Immature natural killer cell (primary cell): ENCODE data around the gene TLCD3A. TPM values are rescaled to one million over a fixed set of nuclear protein-coding genes. Genes with fewer than 3 reads are reported as not detected.

Experiments
- DNase-seq, 3 donors: peaks; one replicate each; pipeline ENCODE4 v3.0.0; 2022; ENCODE audit warnings: mixed read lengths in 1 of 3
- H3K27ac Mint-ChIP-seq, 6 donors: one replicate each; pipeline ENCODE4 v1.8.0; 2020; ENCODE audit warnings: mixed read lengths in 6 of 6, mild to moderate bottlenecking in 5 of 6, inconsistent platforms in 4 of 6, moderate library complexity in 3 of 6
- H3K27me3 Mint-ChIP-seq, 3 donors: one replicate each; pipeline ENCODE4 v1.8.0; 2020 to 2021; ENCODE audit warnings: low read depth in 3 of 3, mild to moderate bottlenecking in 3 of 3, mixed read lengths in 3 of 3, moderate library complexity in 3 of 3, inconsistent platforms in 1 of 3
- H3K36me3 Mint-ChIP-seq, 3 donors: one replicate each; pipeline ENCODE4 v1.8.0; 2020; ENCODE audit warnings: mixed read lengths in 3 of 3, inconsistent platforms in 2 of 3, mild to moderate bottlenecking in 2 of 3
- H3K4me1 Mint-ChIP-seq, 2 donors: one replicate each; pipeline ENCODE4 v1.8.0; 2020; ENCODE audit warnings: inconsistent platforms in 2 of 2, mild to moderate bottlenecking in 2 of 2, mixed read lengths in 2 of 2, moderate library complexity in 1 of 2
- H3K4me3 Mint-ChIP-seq, 5 donors: one replicate each; pipeline ENCODE4 v1.8.0; 2020; ENCODE audit warnings: mild to moderate bottlenecking in 5 of 5, mixed read lengths in 5 of 5, inconsistent platforms in 3 of 5, moderate library complexity in 3 of 5
- H3K9me3 Mint-ChIP-seq, 6 donors: one replicate each; pipeline ENCODE4 v1.8.0; 2020; ENCODE audit warnings: mild to moderate bottlenecking in 6 of 6, mixed read lengths in 6 of 6, inconsistent platforms in 4 of 6, moderate library complexity in 3 of 6
- polyA plus RNA-seq, 3 donors: library from polyadenylated mRNA; unstranded; fragments of 300-500 nt; fragmentation: Illumina TruSeq; gene quantifications; one replicate each; pipeline ENCODE4 v1.2.3, GENCODE V29; 2021

The TLCD3A gene
- 1 to 10 TPM in 1 of 3 donors, under 1 TPM in 1, not detected in 1; 0.92 to 1.4 TPM for polyA plus RNA-seq

DNA sequence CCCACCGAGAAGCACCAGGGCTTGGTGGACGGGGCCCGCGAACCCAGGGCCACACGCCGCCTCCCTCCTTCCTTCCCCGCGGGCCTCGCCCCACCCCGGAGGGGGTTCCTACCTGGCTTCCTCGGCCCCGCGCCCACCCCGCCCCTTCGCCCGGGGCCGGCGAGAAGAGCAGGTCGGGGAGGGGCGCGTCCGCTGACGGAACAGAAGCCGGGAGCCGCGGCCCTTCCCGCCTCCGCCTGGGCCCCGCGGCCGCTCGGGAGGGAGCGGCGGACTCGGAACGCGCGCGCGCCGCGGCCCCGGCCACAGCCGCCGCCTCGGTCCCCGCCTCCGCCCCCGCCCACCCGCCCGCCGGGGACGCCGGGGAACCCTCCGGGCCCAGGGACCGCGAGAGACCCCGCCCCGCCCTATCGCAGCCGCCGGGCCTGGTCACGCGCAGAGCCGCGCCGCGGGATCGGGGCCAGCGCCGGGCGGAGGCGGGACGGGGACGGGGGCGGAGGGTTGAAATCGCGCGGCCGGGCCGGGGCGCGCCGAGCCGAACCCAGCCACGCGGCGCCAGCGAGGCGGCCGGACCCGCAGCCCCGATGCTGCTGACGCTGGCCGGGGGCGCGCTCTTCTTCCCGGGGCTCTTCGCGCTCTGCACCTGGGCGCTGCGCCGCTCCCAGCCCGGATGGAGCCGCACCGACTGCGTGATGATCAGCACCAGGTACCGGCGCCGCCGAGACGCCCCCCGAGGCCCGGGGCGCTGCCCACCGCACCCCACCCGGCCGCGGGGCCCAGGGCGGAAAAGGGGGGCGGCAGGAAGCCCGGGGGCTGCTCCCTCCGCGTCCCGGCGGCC lies at the start of gene TLCD3A:
TLCD3A (plus strand) TSS at position 530 of the 835 bp plus-strand sequence; CDS start at position 582, 52 bp downstream.
- H3K9me3 Mint-ChIP-seq, result no peaks in the 10 kb centered on the region
- peak within 1 kb of the TSS; percentile 75 to 82 (median 77) for H3K4me3 Mint-ChIP-seq
- peak within 1 kb of the TSS in 1 of 6 donors; percentile 11 for H3K27ac Mint-ChIP-seq
- DNase-seq, result peak; percentile 45 to 51 (median 47)
- peaks cover 17% of the 10 kb centered on the region in 2 donors for H3K4me1 Mint-ChIP-seq
- no peaks in the 10 kb centered on the region for H3K36me3 Mint-ChIP-seq
- H3K27me3 Mint-ChIP-seq, result peaks cover 1 to 5% (median 2%) of the 10 kb centered on the region in 3 donors

DNA sequence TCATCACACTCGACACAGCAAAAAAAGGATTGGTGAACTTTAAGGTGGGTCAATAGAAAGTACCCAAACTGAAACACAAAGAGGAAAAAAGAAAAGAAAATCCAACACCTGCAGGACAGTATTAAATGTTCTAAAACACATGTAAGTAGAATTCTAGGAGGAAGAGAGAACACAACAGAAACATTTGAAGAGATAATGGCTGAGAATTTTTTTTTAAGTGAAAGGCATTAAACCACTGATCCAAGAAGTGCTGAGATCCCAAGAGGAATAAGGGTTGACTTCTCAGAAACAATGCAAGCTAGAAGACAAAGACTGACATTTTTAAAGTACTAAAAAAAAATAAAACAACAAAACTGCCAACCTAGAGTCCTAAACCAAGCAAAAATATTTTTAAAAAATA lies 49.4 kb upstream of the TLCD3A start:
- Mint-ChIP-seq H3K9me3 (no peaks in the 10 kb centered on the region), H3K27me3 (peaks cover 0 to 1% (median 0%) of the 10 kb centered on the region in 3 donors), H3K36me3 (peaks cover 4 to 16% (median 16%) of the 10 kb centered on the region in 3 donors), H3K4me3 (no peak overlapping the region), H3K4me1 (peaks cover 11 to 16% of the 10 kb centered on the region in 2 donors), H3K27ac (peak overlapping the region in 1 of 6 donors; percentile 13)
- DNase-seq, result no peak

DNA sequence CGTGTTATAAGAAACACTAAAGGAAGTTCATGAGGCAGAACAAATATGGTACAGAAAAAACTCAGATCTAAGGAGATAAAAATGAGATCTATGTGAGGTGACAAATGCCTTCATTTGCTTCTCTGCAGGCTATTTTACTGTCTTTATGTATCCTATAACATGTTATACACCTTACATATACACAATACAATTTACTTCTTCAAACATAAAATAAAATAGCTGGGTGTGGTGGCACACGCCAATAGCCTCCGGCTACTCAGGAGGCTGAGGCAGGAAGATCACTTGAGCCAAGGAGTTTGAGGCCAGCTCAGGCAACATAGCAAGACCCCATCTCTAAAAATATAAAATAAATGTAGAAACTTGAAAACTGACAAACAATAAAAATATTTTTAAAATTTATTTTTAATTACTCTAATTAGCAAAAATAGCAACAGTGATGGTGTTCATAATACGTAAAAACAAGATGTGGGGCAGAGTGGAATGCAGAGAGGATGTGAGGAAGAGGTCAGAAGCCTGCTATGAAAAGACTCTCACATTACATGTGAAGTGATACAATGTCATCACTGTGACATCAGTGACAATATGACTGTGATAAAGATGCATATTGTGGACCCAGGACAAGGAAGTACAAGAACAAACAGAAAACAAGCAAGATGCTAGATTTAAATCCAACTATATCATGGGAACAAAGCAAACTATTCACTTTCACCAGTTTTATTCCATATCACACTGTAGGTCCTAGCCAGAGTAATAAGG lies 48.7 kb upstream of the TLCD3A start:
- Mint-ChIP-seq H3K4me1 (peaks cover 11 to 20% of the 10 kb centered on the region in 2 donors), H3K36me3 (peaks cover 4 to 22% (median 19%) of the 10 kb centered on the region in 3 donors), H3K9me3 (no peaks in the 10 kb centered on the region), H3K4me3 (no peak overlapping the region), H3K27me3 (peaks cover 0 to 1% (median 0%) of the 10 kb centered on the region in 3 donors), H3K27ac (peak overlapping the region in 2 of 6 donors; percentile 5 to 42)
- DNase-seq, result no peak

DNA sequence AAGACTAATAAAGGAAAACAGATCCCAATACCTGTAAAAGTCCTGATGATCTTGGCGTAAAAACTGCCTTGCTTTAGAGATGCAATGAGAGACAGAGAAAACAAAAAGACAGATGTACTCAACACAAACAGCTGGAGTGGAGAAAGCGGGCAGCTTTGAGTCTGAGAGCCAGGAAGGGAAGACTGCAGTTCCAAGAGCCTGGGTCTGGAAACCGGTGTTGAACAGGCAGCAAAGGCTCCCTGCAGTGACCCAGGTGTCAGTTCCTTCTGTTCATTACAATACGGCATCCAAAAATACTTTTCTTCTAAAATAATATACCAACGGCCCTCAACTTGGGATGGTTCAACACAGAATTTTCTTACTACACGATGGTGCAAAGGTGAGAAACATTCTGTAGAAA lies 47.4 kb upstream of the TLCD3A start:
- DNase-seq, result no peak
- Mint-ChIP-seq H3K36me3 (peaks cover 9 to 28% (median 22%) of the 10 kb centered on the region in 3 donors), H3K9me3 (no peaks in the 10 kb centered on the region), H3K27ac (no peak overlapping the region), H3K4me3 (no peak overlapping the region), H3K4me1 (peaks cover 11 to 20% of the 10 kb centered on the region in 2 donors), H3K27me3 (peaks cover 0 to 1% (median 0%) of the 10 kb centered on the region in 3 donors)

DNA sequence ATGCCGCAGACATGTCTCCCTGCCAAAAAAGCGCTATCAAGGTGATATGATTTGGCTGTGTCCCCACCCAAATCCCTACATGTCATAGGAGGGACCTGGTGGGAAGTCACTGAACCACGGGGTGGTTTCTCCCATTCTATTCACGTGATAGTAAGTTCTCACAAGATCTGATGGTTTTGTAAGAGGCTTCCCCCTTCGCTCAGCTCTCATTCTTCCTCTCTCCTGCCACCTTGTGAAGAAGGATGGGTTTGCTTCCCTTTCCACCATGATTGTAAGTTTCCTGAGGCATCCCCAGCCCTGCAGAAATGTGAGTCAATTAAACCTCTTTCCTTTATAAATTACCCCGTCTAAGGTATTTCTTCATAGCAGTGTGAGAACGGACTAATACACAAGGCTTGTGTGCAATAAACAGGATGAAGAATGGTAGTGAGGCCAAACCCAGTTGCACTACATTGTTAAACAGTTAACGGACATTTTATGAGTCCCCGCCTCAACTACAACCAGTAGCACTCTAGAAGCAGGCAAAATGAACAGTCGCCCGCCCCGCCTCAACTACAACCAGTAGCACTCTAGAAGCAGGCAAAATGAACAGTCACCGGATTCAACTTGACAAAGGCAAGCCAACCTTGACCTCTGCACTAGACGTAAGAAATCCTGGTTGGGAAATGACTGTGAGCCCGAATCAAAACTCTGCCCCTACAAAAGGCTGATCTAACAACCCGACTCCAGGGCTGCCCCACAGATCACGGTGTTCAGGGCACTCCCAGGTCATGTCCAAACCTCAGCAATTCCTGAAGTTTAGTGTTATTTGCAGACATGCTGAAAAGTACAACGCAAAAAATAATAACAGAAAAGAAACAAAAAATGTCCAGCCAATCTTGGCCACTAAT lies 44.1 kb upstream of the TLCD3A start:
- no peak overlapping the region for H3K4me3 Mint-ChIP-seq
- H3K27me3 Mint-ChIP-seq, result peaks cover 0 to 2% (median 1%) of the 10 kb centered on the region in 3 donors
- H3K36me3 Mint-ChIP-seq, result peaks cover 13 to 37% (median 21%) of the 10 kb centered on the region in 3 donors
- no peak for DNase-seq
- H3K4me1 Mint-ChIP-seq, result peaks cover 0 to 13% of the 10 kb centered on the region in 2 donors
- H3K27ac Mint-ChIP-seq, result peak overlapping the region in 3 of 6 donors; percentile 29 to 62 (median 31)
- H3K9me3 Mint-ChIP-seq, result no peaks in the 10 kb centered on the region

DNA sequence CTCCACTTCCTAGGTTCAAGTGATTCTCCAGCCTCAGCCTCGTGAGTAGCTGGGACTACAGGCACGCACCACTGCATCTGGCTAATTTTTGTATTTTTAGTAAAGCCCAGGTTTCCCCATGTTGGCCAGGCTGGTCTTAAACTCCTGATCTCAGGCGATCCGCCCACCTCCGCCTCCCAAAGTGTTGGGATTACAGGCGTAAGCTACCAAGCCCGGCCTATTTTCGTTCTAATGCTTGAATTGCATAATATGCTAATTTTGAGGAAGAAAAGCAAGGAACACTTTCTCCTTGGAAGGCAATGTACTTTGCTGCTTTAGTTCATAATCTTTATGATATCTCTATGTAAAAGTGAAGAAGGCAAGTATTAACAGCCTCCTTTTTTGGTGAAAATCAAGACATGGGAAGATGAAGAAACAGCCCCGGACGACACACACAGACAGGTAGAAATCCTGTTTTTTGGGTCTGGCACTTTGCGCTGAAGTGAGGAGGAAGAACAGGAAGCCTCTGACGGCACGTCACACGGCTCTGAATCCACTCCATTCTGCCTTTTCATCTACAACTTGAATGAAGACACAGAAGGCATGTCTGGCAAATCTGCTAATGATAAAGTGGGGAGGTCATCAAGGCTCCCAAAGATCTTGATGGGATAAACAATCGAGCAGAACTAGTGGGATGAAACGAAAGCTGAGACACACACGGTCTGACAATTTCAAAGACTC lies 42.7 kb upstream of the TLCD3A start:
- Mint-ChIP-seq H3K36me3 (peaks cover 14 to 39% (median 23%) of the 10 kb centered on the region in 3 donors), H3K4me1 (peaks cover 0 to 7% of the 10 kb centered on the region in 2 donors), H3K27ac (no peak overlapping the region), H3K9me3 (no peaks in the 10 kb centered on the region), H3K4me3 (no peak overlapping the region), H3K27me3 (peaks cover 0 to 2% (median 1%) of the 10 kb centered on the region in 3 donors)
- no peak for DNase-seq

DNA sequence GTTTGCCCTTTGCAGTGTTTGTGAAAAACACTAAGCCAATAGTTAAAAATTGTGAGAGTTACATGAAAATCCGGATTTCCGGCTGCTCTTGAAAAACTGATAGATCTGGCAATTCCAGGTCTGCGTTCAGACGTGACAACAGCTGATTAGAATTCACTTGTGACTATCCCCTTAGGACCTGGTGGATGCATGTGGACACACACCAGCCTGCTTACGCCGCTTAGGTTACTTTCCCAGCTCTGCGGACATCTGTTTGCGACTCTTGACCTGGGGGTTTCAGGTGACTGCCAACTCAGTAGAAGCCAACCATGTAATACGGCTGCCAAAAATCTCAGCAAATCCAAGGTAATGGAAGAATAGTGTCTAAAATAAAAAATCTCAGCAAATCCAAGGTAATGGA lies 42.0 kb upstream of the TLCD3A start:
- peaks cover 0 to 7% of the 10 kb centered on the region in 2 donors for H3K4me1 Mint-ChIP-seq
- H3K36me3 Mint-ChIP-seq, result peaks cover 20 to 41% (median 29%) of the 10 kb centered on the region in 3 donors
- H3K4me3 Mint-ChIP-seq, result no peak overlapping the region
- H3K27me3 Mint-ChIP-seq, result peaks cover 0 to 2% (median 1%) of the 10 kb centered on the region in 3 donors
- H3K9me3 Mint-ChIP-seq, result no peaks in the 10 kb centered on the region
- no peak overlapping the region for H3K27ac Mint-ChIP-seq
- DNase-seq, result no peak

DNA sequence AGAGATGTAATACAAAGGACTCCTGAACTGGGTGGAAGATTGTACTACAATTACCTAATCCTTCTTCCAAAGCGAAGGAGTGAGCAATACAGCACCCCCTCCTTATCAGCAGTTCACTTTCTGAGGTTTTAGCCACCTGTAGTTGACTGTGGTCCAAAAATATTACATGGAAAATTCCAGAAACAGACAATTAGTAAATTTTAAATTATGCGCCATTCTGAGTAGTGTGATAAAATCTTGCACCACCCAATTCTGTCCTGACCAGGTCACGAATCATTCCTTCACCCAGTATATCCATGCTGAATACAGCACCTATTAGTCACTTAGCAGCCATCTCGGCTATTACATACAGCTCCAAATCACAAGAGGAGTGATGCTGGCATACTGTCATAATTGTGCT lies 41.0 kb upstream of the TLCD3A start:
- H3K27ac Mint-ChIP-seq, result no peak overlapping the region
- H3K36me3 Mint-ChIP-seq, result peaks cover 22 to 46% (median 26%) of the 10 kb centered on the region in 3 donors
- no peaks in the 10 kb centered on the region for H3K9me3 Mint-ChIP-seq
- H3K4me1 Mint-ChIP-seq, result peaks cover 0 to 7% of the 10 kb centered on the region in 2 donors
- H3K27me3 Mint-ChIP-seq, result peaks cover 0 to 4% (median 1%) of the 10 kb centered on the region in 3 donors
- DNase-seq, result no peak
- H3K4me3 Mint-ChIP-seq, result no peak overlapping the region

DNA sequence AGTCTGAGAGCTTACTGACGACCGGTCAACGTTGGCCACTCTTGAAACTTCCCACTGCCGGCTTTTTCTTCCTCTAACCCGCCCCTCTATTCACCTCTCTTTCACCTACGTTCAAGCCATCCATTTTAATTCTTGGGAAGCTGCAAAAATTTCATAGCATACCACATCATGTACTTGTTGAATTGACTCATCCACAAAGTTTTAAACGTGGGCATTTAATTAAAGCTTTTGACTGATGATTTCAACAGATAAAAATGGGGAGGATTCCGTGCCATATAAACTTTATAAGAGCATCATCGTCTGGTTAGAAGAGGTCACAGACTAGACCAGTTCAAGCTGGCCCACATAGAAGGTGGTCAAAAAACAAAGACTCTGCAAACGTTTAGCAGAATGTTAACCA lies 40.3 kb upstream of the TLCD3A start:
- Mint-ChIP-seq H3K36me3 (peaks cover 28 to 52% (median 29%) of the 10 kb centered on the region in 3 donors), H3K9me3 (no peaks in the 10 kb centered on the region), H3K27me3 (peaks cover 0 to 4% (median 2%) of the 10 kb centered on the region in 3 donors), H3K4me1 (peaks cover 0 to 7% of the 10 kb centered on the region in 2 donors), H3K27ac (no peak overlapping the region), H3K4me3 (no peak overlapping the region)
- DNase-seq, result no peak

DNA sequence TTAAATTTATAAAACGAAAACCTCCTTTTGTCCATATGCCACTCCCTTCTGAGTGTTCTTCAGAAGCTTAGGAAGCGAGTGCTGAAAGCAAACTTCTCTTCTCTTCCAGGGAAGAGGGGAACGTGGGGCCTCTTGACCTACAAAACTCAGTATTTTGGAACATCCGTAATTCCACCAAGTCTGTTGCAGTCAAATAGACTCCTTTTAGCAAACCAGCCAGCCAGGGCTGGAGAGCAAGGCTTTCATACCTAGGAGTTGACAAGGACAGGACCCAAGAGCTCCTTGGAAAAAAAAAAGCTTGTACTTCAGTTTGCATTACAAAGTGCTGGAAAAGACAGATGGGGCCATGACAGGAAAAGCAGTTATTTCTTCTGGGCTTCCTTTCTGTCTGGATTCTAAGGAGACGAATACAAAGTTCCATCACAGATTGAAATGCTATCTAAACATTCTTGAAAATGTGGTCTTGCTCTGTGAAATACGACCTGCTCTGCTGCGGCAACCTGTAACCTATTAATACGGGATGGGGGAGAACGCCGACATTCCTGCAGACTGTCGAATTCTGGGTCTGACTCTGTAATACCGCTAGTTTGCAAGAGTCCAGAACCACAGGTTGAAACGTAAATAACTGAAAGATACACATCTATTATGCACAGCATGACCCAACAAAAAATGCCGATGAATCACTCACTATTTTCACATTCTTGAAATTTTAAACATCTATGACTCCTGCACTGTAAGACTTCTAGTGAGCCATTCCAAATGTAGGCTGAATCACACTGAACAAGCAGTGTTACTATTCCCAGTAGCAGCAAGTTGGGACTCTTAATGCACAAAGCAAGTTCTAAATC lies 38.4 kb upstream of the TLCD3A start:
- no peaks in the 10 kb centered on the region for H3K9me3 Mint-ChIP-seq
- peaks cover 24 to 47% (median 26%) of the 10 kb centered on the region in 3 donors for H3K36me3 Mint-ChIP-seq
- no peaks in the 10 kb centered on the region for H3K4me1 Mint-ChIP-seq
- no peak overlapping the region for H3K27ac Mint-ChIP-seq
- peaks cover 0 to 4% (median 2%) of the 10 kb centered on the region in 3 donors for H3K27me3 Mint-ChIP-seq
- no peak overlapping the region for H3K4me3 Mint-ChIP-seq
- DNase-seq, result no peak

DNA sequence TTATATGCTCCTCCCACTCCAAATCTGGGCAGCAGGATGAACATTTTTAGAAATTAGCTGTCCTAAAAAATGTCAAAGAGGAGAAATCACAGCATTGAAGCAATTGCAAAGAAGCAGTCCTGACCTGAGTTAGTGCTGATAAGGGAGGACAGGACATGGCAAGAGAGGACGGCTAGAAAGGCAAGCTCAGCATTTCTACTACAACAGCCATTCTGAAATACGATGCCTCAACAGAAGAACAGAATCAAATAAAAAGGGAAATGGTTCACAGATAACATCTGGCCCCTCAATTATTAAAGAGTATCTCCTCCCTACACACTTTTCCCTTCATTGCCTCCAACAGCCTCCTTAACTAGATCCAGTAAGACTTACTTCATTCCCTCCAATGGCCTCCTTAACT lies 36.0 kb upstream of the TLCD3A start:
- Mint-ChIP-seq H3K36me3 (peaks cover 17 to 33% (median 20%) of the 10 kb centered on the region in 3 donors), H3K27me3 (peaks cover 0 to 4% (median 2%) of the 10 kb centered on the region in 3 donors), H3K9me3 (no peaks in the 10 kb centered on the region), H3K27ac (peak overlapping the region in 2 of 6 donors; percentile 7 to 34), H3K4me1 (no peaks in the 10 kb centered on the region), H3K4me3 (no peak overlapping the region)
- no peak for DNase-seq

DNA sequence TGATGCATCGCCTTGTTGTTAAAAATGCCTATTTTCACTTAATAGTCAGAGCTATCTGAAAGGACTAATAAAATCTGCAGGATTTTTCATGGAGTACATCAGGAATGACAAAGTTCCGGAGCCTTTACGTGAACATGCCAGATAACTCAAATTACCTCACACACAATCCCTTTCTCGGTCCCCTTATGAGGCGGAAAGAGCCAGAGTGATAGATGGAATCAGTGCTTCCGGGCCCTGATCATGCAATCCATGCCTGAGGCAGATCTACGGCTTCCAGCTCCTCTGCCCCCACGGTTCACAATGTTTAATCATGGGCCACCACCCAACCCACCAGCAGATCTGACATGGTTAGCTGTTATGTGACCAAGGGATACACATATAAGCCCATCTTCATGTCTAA lies 34.7 kb upstream of the TLCD3A start:
- H3K4me3 Mint-ChIP-seq, result no peak overlapping the region
- H3K36me3 Mint-ChIP-seq, result peaks cover 15 to 33% (median 17%) of the 10 kb centered on the region in 3 donors
- DNase-seq, result no peak
- no peaks in the 10 kb centered on the region for H3K4me1 Mint-ChIP-seq
- no peak overlapping the region for H3K27ac Mint-ChIP-seq
- H3K9me3 Mint-ChIP-seq, result no peaks in the 10 kb centered on the region
- peaks cover 0 to 2% (median 2%) of the 10 kb centered on the region in 3 donors for H3K27me3 Mint-ChIP-seq
